ENCODE results near the gene SPOCK1.

Gene SPOCK1

DNA sequence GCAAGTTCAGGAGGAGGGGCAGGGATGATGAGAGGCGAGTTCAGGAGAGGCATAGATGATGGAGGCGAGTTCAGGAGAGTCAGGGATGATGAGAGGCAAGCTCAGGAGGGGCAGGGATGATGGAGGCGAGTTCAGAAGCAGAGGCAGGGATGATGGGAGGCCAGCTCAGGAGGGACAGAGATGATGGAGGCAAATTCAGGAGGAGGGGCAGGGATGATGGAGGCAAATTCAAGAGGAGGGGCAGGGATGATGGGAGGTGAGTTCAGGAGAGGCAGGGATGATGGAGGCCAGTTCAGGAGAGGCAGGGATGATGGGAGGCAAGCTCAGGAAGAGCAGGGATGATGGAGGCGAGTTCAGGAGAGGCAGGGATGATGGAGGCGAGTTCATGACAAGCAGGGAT, 17.8 kb upstream of the SPOCK1 start:
- no peak for DNase-seq
- Histone ChIP-seq H3K4me3 (no peak overlapping the region), H3K9me3 (no peaks in the 10 kb centered on the region), H3K27ac (no peak overlapping the region), H3K27me3 (no peaks in the 10 kb centered on the region), H3K36me3 (no peaks in the 10 kb centered on the region), H3K4me1 (peaks cover 0 to 12% (median 8%) of the 10 kb centered on the region in 4 donors)
- TF ChIP-seq, protein P1, sequence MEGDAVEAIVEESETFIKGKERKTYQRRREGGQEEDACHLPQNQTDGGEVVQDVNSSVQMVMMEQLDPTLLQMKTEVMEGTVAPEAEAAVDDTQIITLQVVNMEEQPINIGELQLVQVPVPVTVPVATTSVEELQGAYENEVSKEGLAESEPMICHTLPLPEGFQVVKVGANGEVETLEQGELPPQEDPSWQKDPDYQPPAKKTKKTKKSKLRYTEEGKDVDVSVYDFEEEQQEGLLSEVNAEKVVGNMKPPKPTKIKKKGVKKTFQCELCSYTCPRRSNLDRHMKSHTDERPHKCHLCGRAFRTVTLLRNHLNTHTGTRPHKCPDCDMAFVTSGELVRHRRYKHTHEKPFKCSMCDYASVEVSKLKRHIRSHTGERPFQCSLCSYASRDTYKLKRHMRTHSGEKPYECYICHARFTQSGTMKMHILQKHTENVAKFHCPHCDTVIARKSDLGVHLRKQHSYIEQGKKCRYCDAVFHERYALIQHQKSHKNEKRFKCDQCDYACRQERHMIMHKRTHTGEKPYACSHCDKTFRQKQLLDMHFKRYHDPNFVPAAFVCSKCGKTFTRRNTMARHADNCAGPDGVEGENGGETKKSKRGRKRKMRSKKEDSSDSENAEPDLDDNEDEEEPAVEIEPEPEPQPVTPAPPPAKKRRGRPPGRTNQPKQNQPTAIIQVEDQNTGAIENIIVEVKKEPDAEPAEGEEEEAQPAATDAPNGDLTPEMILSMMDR (IDR thresholded peaks at IDR 0.05): no peak
- intact Hi-C loops (cut with DNase I; ENCODE audit: low total_unique reads): no loop called here

DNA sequence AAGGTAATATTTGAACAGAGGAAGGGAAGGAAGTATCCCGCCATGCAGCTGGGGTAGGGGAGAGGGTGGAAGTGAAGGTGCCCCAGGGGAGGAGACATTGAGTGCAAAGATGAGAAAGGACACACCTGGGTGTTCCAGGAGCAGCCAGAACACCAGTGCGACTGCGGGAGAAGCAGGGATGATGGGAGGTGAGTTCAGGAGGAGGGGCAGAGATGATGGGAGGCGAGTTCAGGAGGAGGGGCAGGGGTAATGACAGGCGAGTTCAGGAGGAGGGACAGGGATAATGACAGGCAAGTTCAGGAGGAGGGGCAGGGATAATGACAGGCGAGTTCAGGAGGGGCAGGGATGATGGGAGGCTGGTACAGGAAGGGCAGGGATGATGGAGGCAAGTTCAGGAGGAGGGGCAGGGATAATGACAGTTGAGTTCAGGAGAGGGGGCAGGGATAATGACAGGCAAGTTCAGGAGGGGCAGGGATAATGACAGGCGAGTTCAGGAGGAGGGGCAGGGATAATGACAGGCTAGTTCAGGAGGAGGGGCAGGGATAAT, 17.2 kb upstream of the SPOCK1 start:
- TF ChIP-seq, protein P1 (IDR thresholded peaks at IDR 0.05): no peak
- no peak overlapping the region for H3K4me3 ChIP-seq
- intact Hi-C loops (cut with DNase I; ENCODE audit: low total_unique reads): no loop called here
- no peaks in the 10 kb centered on the region for H3K9me3 ChIP-seq
- no peaks in the 10 kb centered on the region for H3K36me3 ChIP-seq
- no peak overlapping the region for H3K27ac ChIP-seq
- no peak for DNase-seq
- peaks cover 0 to 6% (median 5%) of the 10 kb centered on the region in 4 donors for H3K4me1 ChIP-seq
- no peaks in the 10 kb centered on the region for H3K27me3 ChIP-seq

GRCh38 chr5:137515238-137515637, 16.1 kb upstream of the SPOCK1 start:
- DNase-seq: no peak
- TF ChIP-seq, protein P1 (IDR thresholded peaks at IDR 0.05): no peak
- H3K9me3 ChIP-seq: no peaks in the 10 kb centered on the region
- intact Hi-C loops (cut with DNase I; ENCODE audit: low total_unique reads): no loop called here
- no peaks in the 10 kb centered on the region for H3K4me1 ChIP-seq
- H3K36me3 ChIP-seq: no peaks in the 10 kb centered on the region
- H3K4me3 ChIP-seq: no peak overlapping the region
- H3K27me3 ChIP-seq: no peaks in the 10 kb centered on the region
- H3K27ac ChIP-seq: no peak overlapping the region

DNA sequence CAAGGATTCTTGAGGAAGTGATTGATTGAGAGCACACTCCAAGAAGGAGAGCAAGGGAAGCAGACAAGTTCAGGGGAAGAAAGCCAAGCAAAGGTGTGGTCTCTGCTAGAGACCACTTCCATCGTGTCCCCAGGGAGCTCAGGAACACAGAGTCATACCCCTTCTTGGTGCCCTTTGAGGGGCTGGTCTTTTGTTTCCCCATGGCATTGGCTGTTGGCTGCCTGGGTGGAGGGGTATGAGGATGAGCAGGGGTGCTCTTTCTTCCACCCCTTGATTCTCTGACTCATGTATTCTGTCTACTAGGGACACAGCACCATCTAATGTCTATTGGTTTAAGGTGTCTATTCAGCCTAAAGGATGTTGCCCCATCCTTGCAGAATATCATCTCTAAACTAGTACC, 11.5 kb upstream of the SPOCK1 start:
- TF ChIP-seq, protein P1 (IDR thresholded peaks at IDR 0.05): no peak
- H3K4me1 ChIP-seq: peaks cover 0 to 4% (median 0%) of the 10 kb centered on the region in 4 donors
- no peaks in the 10 kb centered on the region for H3K36me3 ChIP-seq
- no peak for DNase-seq
- no peak overlapping the region for H3K27ac ChIP-seq
- no peaks in the 10 kb centered on the region for H3K27me3 ChIP-seq
- intact Hi-C loops (cut with DNase I; ENCODE audit: low total_unique reads): no loop called here
- H3K4me3 ChIP-seq: no peak overlapping the region
- no peaks in the 10 kb centered on the region for H3K9me3 ChIP-seq

DNA sequence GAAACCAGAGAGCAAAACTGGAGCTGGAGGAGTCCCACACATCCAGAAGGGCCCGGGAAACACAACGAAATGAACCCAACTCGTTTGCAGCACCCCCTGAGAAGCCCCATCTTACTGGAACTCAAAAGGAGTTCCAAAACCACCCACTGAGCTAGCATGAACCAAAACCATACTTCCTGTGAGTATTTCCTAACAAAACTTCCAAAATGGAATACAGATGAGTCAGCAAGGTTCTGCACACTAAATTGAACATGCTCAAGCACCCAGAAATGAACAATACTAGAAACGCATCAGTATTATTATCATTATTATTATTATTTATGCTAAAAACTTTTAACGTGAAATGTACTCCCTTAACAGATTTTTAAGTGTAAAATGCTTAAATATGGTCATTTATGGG, 8.0 kb upstream of the SPOCK1 start:
- Histone ChIP-seq H3K27me3 (no peaks in the 10 kb centered on the region), H3K4me1 (peaks cover 0 to 4% (median 0%) of the 10 kb centered on the region in 4 donors), H3K9me3 (no peaks in the 10 kb centered on the region), H3K4me3 (no peak overlapping the region), H3K36me3 (no peaks in the 10 kb centered on the region), H3K27ac (no peak overlapping the region)
- TF ChIP-seq, protein P1 (IDR thresholded peaks at IDR 0.05): no peak
- DNase-seq: no peak
- intact Hi-C loops (cut with DNase I; ENCODE audit: low total_unique reads): no loop called here

DNA sequence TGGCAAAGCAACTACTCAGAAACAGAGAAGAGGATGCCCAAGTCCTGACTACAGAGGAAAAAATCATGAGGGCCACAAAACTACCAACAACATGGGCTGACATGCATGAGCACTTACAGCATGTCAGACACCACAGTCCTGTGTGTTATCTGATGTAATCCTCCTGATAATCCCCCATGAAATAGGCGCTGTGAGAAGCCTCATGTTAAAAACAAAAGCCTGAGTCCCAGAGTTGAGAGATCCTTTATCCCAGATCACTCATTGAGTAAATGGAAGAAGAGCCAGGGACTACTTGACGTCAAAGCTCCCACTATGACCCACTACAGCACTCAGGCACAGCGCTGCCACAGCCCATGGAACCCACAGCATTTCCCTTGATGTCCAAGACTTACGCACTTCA, 7.2 kb upstream of the SPOCK1 start:
- H3K4me1 ChIP-seq: peaks cover 0 to 4% (median 0%) of the 10 kb centered on the region in 4 donors
- no peaks in the 10 kb centered on the region for H3K36me3 ChIP-seq
- intact Hi-C loops (cut with DNase I; ENCODE audit: low total_unique reads): no loop called here
- DNase-seq: no peak
- no peaks in the 10 kb centered on the region for H3K9me3 ChIP-seq
- H3K4me3 ChIP-seq: no peak overlapping the region
- no peaks in the 10 kb centered on the region for H3K27me3 ChIP-seq
- no peak overlapping the region for H3K27ac ChIP-seq
- TF ChIP-seq, protein P1 (IDR thresholded peaks at IDR 0.05): no peak

Measured in tibial artery (tissue), 4 donors.